WI38 (cell line): Measurements from ENCODE around the gene C1orf115.

Source experiments
- H3K4me3 ChIP-seq: 2 replicates; pipeline ENCODE4 v1.5.1; 2011; ENCODE audit warnings: low read depth, mild to moderate bottlenecking, control low read depth, low read length
- CTCF ChIP-seq: IDR thresholded peaks from 2 replicates; pipeline ENCODE4 v1.5.1; 2012; ENCODE audit warnings: low read depth, mild to moderate bottlenecking, control low read depth, low read length

The C1orf115 gene

GRCh38 chr1:220695426-220695825 is 5.3 kb downstream of the C1orf115 start:
- no peak for TF ChIP-seq CTCF
- H3K4me3 ChIP-seq = no peak overlapping the region

GRCh38 chr1:220696226-220696862 is 6.2 kb downstream of the C1orf115 start:
- no peak for TF ChIP-seq CTCF
- no peak overlapping the region for H3K4me3 ChIP-seq

GRCh38 chr1:220696863-220697231 is 6.7 kb downstream of the C1orf115 start:
- no peak overlapping the region for H3K4me3 ChIP-seq
- no peak for TF ChIP-seq CTCF

- no peak for TF ChIP-seq CTCF
- H3K4me3 ChIP-seq = no peak overlapping the region
These were observed 7.2 kb downstream of the C1orf115 start for GRCh38 chr1:220697326-220697725.

- H3K4me3 ChIP-seq = no peak overlapping the region
- TF ChIP-seq CTCF = no peak
These were observed 8.4 kb downstream of the C1orf115 start for GRCh38 chr1:220698607-220699016.

- no peak for TF ChIP-seq CTCF
- H3K4me3 ChIP-seq = no peak overlapping the region
These were observed 8.9 kb downstream of the C1orf115 start for GRCh38 chr1:220699044-220699443.

- no peak for TF ChIP-seq CTCF
- H3K4me3 ChIP-seq = no peak overlapping the region
These were observed 10.5 kb downstream of the C1orf115 start for GRCh38 chr1:220700556-220701179.
